CD4-positive, CD25-positive, alpha-beta regulatory T cell (primary cell): ENCODE results near the gene PLCH1. TPM values are rescaled to one million over a fixed set of nuclear protein-coding genes. Genes with fewer than 3 reads are reported as not detected.

Experiments used
- ATAC-seq, 2 donors: fragments of 150-1000 bp; cut with Tn5 transposase; one replicate each; pipeline ENCODE4 v1.10.0; 2021; ENCODE audit warnings: low read depth in 2 of 2, moderate number of reproducible peaks in 2 of 2, moderate library complexity in 1 of 2
- DNase-seq, 3 donors: peaks; one replicate each; pipeline versions ENCODE4 v3.0.0 to v3.0.0-alpha.2; 2012 to 2022; ENCODE audit warnings: mixed read lengths in 1 of 3
- H3K27ac ChIP-seq: one replicate; pipeline ENCODE4 v1.7.0; 2013; ENCODE audit warnings: mild to moderate bottlenecking, low read length; ENCODE audit not compliant: insufficient read depth, poor library complexity, severe bottlenecking
- H3K27me3 ChIP-seq: one replicate; pipeline ENCODE4 v1.7.0; 2013; ENCODE audit warnings: low read length; ENCODE audit not compliant: control insufficient read depth, insufficient read depth
- H3K36me3 ChIP-seq: one replicate; pipeline ENCODE4 v1.7.0; 2013; ENCODE audit warnings: mild to moderate bottlenecking, low read length, moderate library complexity; ENCODE audit not compliant: control insufficient read depth, insufficient read depth
- H3K4me1 ChIP-seq: 2 replicates; pipeline ENCODE4 v1.7.0; 2013; ENCODE audit warnings: mild to moderate bottlenecking, low read length; ENCODE audit not compliant: insufficient read depth, control insufficient read depth, poor library complexity, severe bottlenecking
- H3K4me3 ChIP-seq: one replicate; pipeline ENCODE4 v1.7.0; 2013; ENCODE audit warnings: low read depth, mild to moderate bottlenecking, low read length, moderate library complexity
- H3K9me3 ChIP-seq, 2 experiments: 1 replicate in 1 of 2; 2 replicates in 1 of 2; pipeline ENCODE4 v1.7.0; 2013; ENCODE audit warnings: low read length in 2 of 2, mild to moderate bottlenecking in 1 of 2, moderate library complexity in 1 of 2; ENCODE audit not compliant: control insufficient read depth in 2 of 2
- H3K27ac Mint-ChIP-seq, 3 donors: one replicate each; pipeline ENCODE4 v1.8.0; 2020 to 2022; ENCODE audit warnings: mild to moderate bottlenecking in 3 of 3, mixed read lengths in 3 of 3, moderate library complexity in 2 of 3
- H3K27me3 Mint-ChIP-seq: one replicate; pipeline ENCODE4 v1.8.0; 2022; ENCODE audit warnings: mild to moderate bottlenecking, mixed read lengths
- H3K36me3 Mint-ChIP-seq: one replicate; pipeline ENCODE4 v1.8.0; 2020; ENCODE audit warnings: mixed read lengths
- H3K4me1 Mint-ChIP-seq, 4 donors: one replicate each; pipeline ENCODE4 v1.8.0; 2020 to 2022; ENCODE audit warnings: mixed read lengths in 4 of 4, mild to moderate bottlenecking in 1 of 4
- H3K4me3 Mint-ChIP-seq, 4 donors: one replicate each; pipeline ENCODE4 v1.8.0; 2020 to 2022; ENCODE audit warnings: mild to moderate bottlenecking in 4 of 4, mixed read lengths in 4 of 4, moderate library complexity in 3 of 4
- H3K9me3 Mint-ChIP-seq, 7 donors: one replicate each; pipeline ENCODE4 v1.8.0; 2020 to 2022; ENCODE audit warnings: mixed read lengths in 7 of 7, mild to moderate bottlenecking in 3 of 7, moderate library complexity in 2 of 7
- polyA plus RNA-seq, 4 donors: library from polyadenylated mRNA; unstranded; fragments of 300-500 nt; fragmentation: Illumina TruSeq; gene quantifications; one replicate each; pipeline ENCODE4 v1.2.3, GENCODE V29; 2021
- total RNA-seq: library from RNA; stranded (reverse); gene quantifications from one replicate; pipeline ENCODE4 v1.2.3, GENCODE V29; 2022

PLCH1 gene
- total and polyA plus RNA-seq, 5 donors from 2014 or later, result 0.05 to 0.12 TPM; not detected in 3

DNA sequence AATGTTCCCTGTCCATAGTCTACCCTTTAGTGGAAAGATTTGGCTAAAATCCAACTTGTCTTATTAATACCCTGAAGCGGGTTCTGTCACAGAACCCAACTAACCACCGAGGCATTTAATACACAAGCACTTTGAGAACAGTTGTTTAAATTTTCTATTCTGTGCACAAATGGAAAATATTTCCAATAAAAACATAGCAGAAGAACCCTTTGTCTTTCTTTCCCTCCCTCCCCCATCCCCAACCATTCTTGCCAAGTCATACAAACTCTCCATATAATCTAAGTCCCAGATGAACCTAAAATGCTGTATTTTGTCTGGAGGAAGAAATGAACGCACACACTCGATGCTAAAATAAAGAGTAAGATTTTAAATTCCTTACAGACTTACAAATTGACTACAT is 324.5 kb downstream of the PLCH1 start:
- Histone ChIP-seq H3K9me3 (no peaks in the 10 kb centered on the region), H3K4me1 (no peaks in the 10 kb centered on the region), H3K36me3 (no peaks in the 10 kb centered on the region), H3K27ac (no peak overlapping the region), H3K4me3 (no peak overlapping the region), H3K27me3 (no peaks in the 10 kb centered on the region)
- Mint-ChIP-seq H3K4me1 (no peaks in the 10 kb centered on the region), H3K36me3 (no peaks in the 10 kb centered on the region), H3K9me3 (peaks cover 0 to 2% (median 0%) of the 10 kb centered on the region in 7 donors), H3K27ac (no peak overlapping the region), H3K4me3 (no peak overlapping the region), H3K27me3 (peaks cover 5% of the 10 kb centered on the region)
- no peak for DNase-seq
- no peak for ATAC-seq

DNA sequence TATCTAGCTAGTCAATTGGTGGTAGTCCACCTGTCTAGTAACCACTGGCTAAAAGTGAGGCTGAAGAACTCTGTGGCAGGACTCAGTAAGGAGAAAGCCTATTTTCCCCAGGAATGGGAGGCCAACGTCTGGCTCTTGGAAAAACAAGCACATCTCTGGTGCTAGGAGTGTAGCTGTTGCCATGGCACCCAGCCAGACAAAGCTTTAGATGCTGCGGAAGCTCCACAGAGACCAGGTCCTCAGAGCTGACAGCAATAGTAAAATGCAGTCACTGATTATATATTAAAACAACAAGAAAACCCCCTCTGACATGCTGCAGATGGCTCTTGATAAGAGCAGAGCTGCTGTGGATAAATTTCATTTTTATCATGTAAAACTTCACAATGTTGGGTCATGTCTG is 326.5 kb downstream of the PLCH1 start:
- no peak overlapping the region for H3K27ac Mint-ChIP-seq
- peaks cover 5% of the 10 kb centered on the region for H3K27me3 Mint-ChIP-seq
- no peaks in the 10 kb centered on the region for H3K36me3 Mint-ChIP-seq
- no peaks in the 10 kb centered on the region for H3K9me3 ChIP-seq
- H3K27ac ChIP-seq, result no peak overlapping the region
- no peak overlapping the region for H3K4me3 ChIP-seq
- peaks cover 0 to 2% (median 0%) of the 10 kb centered on the region in 7 donors for H3K9me3 Mint-ChIP-seq
- ATAC-seq (no peak), DNase-seq (no peak)
- no peaks in the 10 kb centered on the region for H3K4me1 ChIP-seq
- no peaks in the 10 kb centered on the region for H3K36me3 ChIP-seq
- no peaks in the 10 kb centered on the region for H3K4me1 Mint-ChIP-seq
- no peaks in the 10 kb centered on the region for H3K27me3 ChIP-seq
- no peak overlapping the region for H3K4me3 Mint-ChIP-seq

DNA sequence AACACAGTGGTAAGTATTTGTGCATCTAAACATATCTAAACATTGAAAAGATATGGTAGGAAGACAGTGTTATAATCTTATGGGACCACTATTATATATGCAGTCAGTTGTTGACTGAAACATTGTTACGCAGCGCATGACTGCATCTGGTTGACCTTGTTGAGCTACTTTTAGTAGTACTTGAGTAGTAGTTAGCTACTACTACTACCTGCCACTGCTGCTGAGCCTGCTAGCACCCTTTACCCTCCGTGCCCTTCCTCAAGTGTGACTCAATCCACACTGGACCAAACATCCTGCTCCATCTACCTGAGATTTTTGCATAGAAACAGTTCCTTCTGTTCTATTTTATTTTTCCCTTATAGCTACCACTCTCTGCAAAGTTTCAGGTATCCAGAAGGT is 327.8 kb downstream of the PLCH1 start:
- no peak overlapping the region for H3K27ac Mint-ChIP-seq
- H3K36me3 Mint-ChIP-seq, result no peaks in the 10 kb centered on the region
- no peaks in the 10 kb centered on the region for H3K9me3 ChIP-seq
- no peaks in the 10 kb centered on the region for H3K27me3 Mint-ChIP-seq
- H3K9me3 Mint-ChIP-seq, result peaks cover 0 to 2% (median 0%) of the 10 kb centered on the region in 7 donors
- no peaks in the 10 kb centered on the region for H3K36me3 ChIP-seq
- H3K27ac ChIP-seq, result no peak overlapping the region
- no peaks in the 10 kb centered on the region for H3K27me3 ChIP-seq
- no peaks in the 10 kb centered on the region for H3K4me1 Mint-ChIP-seq
- ATAC-seq (no peak), DNase-seq (no peak)
- no peaks in the 10 kb centered on the region for H3K4me1 ChIP-seq
- no peak overlapping the region for H3K4me3 Mint-ChIP-seq
- H3K4me3 ChIP-seq, result no peak overlapping the region

DNA sequence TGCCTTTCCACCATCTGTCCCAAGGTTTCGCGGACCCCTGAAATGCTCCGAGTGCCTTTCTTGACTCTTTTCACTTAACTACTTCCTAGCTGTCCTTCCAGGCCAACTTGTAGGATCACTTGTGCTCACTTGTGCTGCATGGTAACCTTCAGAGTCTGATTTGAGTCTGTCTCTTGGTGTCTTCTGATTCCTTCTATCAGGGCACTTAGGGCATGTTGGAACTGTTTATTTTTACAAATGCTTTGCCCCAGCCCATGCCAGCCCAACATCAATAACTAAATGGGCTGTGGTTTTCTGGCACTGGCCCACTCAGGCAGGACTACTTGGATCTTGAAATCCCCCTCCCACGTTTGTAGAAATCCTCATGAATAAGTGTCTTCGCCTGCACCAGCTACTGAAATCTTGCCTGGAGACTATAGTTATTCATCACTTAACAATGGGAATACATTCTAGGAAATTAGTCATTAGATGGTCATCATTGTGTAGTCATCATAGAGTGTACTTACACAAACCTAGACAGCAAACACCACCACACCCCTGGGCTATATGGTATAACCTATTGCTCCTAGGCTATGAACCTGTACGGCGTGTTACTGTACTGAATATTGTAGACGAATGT is 328.3 kb downstream of the PLCH1 start:
- Mint-ChIP-seq H3K27ac (peak overlapping the region in 1 of 3 donors; percentile 85), H3K4me3 (no peak overlapping the region), H3K9me3 (peaks cover 0 to 2% (median 0%) of the 10 kb centered on the region in 7 donors), H3K27me3 (no peaks in the 10 kb centered on the region), H3K36me3 (no peaks in the 10 kb centered on the region), H3K4me1 (no peaks in the 10 kb centered on the region)
- H3K36me3 ChIP-seq, result no peaks in the 10 kb centered on the region
- no peak for ATAC-seq
- no peak for DNase-seq
- H3K9me3 ChIP-seq, result no peaks in the 10 kb centered on the region
- H3K4me3 ChIP-seq, result no peak overlapping the region
- no peaks in the 10 kb centered on the region for H3K4me1 ChIP-seq
- no peaks in the 10 kb centered on the region for H3K27me3 ChIP-seq
- no peak overlapping the region for H3K27ac ChIP-seq

DNA sequence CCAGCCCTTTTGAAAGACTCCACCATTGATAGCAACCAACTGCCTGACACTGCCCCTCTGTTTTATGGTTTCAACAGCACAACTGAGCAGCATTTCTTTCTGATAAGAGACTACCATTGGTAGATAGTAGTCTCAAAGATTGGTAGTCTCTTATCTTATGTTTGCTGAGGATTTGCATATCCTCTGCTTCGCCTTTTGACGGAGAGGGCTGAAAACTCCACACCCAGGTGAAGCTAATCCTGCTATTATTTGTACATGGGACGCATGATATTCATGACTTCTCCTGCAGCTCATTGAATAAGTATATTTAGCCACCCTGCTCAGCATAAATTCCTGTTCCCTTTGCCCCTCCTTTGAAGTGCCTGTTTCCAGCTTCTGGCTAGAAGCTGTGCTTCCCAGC is 332.0 kb downstream of the PLCH1 start:
- ATAC-seq (no peak), DNase-seq (no peak)
- H3K9me3 ChIP-seq, result no peaks in the 10 kb centered on the region
- H3K4me1 ChIP-seq, result no peaks in the 10 kb centered on the region
- Mint-ChIP-seq H3K27me3 (no peaks in the 10 kb centered on the region), H3K4me1 (no peaks in the 10 kb centered on the region), H3K27ac (peak overlapping the region in 1 of 3 donors; percentile 88), H3K9me3 (no peaks in the 10 kb centered on the region), H3K4me3 (no peak overlapping the region), H3K36me3 (no peaks in the 10 kb centered on the region)
- no peaks in the 10 kb centered on the region for H3K36me3 ChIP-seq
- H3K27ac ChIP-seq, result no peak overlapping the region
- H3K27me3 ChIP-seq, result no peaks in the 10 kb centered on the region
- H3K4me3 ChIP-seq, result no peak overlapping the region

DNA sequence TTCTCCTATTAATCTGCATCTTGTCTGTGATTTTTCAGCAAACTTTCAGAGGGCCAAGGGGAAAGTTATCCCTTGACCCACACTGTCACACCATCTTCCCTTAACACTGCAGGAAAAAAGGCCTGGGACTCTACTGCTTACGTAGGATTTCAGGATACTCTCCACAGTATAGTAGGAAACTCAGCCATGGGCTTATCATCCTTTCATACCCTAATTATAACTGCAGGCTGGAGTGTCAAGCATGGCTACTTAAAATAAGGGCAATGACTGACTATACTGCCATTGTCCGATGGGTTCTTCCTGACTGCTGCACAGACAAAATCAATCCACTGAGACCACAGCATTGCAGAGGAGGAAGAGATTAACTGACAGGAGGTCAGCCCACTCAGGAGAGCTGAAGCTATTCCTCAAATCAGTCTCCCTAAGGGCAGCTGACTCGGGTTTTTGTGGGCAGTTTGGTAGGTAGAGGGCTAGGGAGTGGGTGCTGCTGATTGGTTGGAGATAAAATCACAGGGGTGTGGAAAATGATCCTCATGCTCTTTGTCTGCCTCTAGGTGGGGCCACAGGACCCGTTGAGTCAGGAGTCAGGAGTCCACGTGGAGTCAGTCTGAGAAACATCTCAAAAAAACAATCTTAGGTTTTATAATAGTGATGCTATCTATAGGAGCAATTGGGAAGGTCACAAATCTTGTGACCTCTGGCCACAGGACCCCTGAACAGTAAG is 333.2 kb downstream of the PLCH1 start:
- H3K4me1 Mint-ChIP-seq, result no peaks in the 10 kb centered on the region
- no peaks in the 10 kb centered on the region for H3K27me3 ChIP-seq
- H3K4me3 ChIP-seq, result no peak overlapping the region
- H3K36me3 Mint-ChIP-seq, result no peaks in the 10 kb centered on the region
- no peak overlapping the region for H3K27ac Mint-ChIP-seq
- no peaks in the 10 kb centered on the region for H3K4me1 ChIP-seq
- no peaks in the 10 kb centered on the region for H3K36me3 ChIP-seq
- H3K4me3 Mint-ChIP-seq, result no peak overlapping the region
- DNase-seq (no peak), ATAC-seq (no peak)
- H3K27me3 Mint-ChIP-seq, result no peaks in the 10 kb centered on the region
- no peaks in the 10 kb centered on the region for H3K9me3 Mint-ChIP-seq
- no peak overlapping the region for H3K27ac ChIP-seq
- no peaks in the 10 kb centered on the region for H3K9me3 ChIP-seq

DNA sequence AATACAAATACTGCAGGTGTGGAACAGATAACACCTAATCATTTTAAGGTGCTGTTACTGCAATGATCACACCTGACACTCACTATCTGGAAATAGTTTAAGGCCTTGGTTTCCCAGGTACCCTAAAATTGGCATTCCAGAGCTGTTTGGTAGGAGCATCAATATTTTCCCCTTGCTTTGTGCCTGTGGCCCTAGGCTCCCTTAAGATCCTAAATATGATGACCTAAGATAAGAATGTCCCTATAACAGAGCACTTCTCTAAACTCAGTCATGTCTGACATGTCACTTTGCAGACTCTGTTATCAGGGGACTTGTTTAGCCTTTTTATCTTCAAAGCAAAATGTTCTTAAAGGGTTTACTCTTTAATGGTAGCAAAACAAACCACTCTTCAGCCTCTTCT is 335.5 kb downstream of the PLCH1 start:
- Mint-ChIP-seq H3K4me1 (no peaks in the 10 kb centered on the region), H3K4me3 (no peak overlapping the region), H3K36me3 (no peaks in the 10 kb centered on the region), H3K9me3 (no peaks in the 10 kb centered on the region), H3K27me3 (no peaks in the 10 kb centered on the region), H3K27ac (no peak overlapping the region)
- no peak overlapping the region for H3K4me3 ChIP-seq
- DNase-seq, result no peak
- H3K9me3 ChIP-seq, result no peaks in the 10 kb centered on the region
- no peak overlapping the region for H3K27ac ChIP-seq
- H3K36me3 ChIP-seq, result no peaks in the 10 kb centered on the region
- H3K4me1 ChIP-seq, result no peaks in the 10 kb centered on the region
- no peaks in the 10 kb centered on the region for H3K27me3 ChIP-seq
- ATAC-seq, result no peak

DNA sequence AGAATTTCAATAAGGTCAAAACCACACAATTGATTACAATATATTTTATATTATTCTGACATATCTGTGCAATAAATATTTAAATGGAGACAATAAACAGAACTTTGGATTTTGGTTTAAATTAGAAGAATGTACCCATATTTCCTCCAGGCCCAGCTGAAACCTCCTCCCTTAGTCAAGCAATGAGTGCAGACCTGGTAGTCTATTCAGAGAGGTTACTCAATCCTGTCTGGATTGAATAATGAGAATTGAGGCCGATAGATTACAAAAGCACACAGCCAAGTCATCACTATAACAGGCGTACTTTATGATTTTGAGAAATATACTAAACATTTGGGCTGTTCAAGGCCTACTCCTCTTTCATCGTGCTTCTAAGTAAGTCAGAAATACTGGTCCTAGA is 336.9 kb downstream of the PLCH1 start:
- Histone ChIP-seq H3K4me1 (no peaks in the 10 kb centered on the region), H3K4me3 (no peak overlapping the region), H3K27ac (no peak overlapping the region), H3K9me3 (no peaks in the 10 kb centered on the region), H3K27me3 (no peaks in the 10 kb centered on the region), H3K36me3 (no peaks in the 10 kb centered on the region)
- H3K4me1 Mint-ChIP-seq, result no peaks in the 10 kb centered on the region
- H3K36me3 Mint-ChIP-seq, result no peaks in the 10 kb centered on the region
- H3K27me3 Mint-ChIP-seq, result no peaks in the 10 kb centered on the region
- ATAC-seq, result no peak
- DNase-seq, result no peak
- H3K27ac Mint-ChIP-seq, result no peak overlapping the region
- H3K9me3 Mint-ChIP-seq, result no peaks in the 10 kb centered on the region
- no peak overlapping the region for H3K4me3 Mint-ChIP-seq
